HepG2 (cell line): ENCODE results near the gene MINDY1. TPM values are rescaled to one million over a fixed set of nuclear protein-coding genes. Genes with fewer than 3 reads are reported as not detected.

Experiments
- AGO2 ChIP-seq: fragments of 200-400 bp; formaldehyde crosslinking; optimal IDR thresholded peaks from 2 replicates; pipeline ENCODE3; 2017; ENCODE audit warnings: mild to moderate bottlenecking, low read depth, low read length, moderate library complexity
- ATAD3A ChIP-seq: sonication (generic); formaldehyde crosslinking; IDR thresholded peaks from 2 replicates; pipeline ENCODE4 v1.4.0; 2020; ENCODE audit warnings: missing genetic modification reagents
- ATF7 ChIP-seq, 2 experiments: fragments of 450-650 bp in 1 of 2; sonication (generic) in 1 of 2; formaldehyde crosslinking in 1 of 2; IDR thresholded peaks; 2 replicates each; pipeline versions ENCODE4 v1.4.0 to v1.6.1; 2016 to 2020; ENCODE audit warnings: antibody characterized with exemption in 1 of 2, mild to moderate bottlenecking in 1 of 2, missing genetic modification reagents in 1 of 2
- ELF4 ChIP-seq: sonication (generic); formaldehyde crosslinking; IDR thresholded peaks from 2 replicates; pipeline ENCODE4 v1.5.0; 2020; ENCODE audit warnings: missing genetic modification reagents, mild to moderate bottlenecking, moderate library complexity, borderline replicate concordance
- KDM5A ChIP-seq: fragments of 200-600 bp; sonication (generic); IDR thresholded peaks from 2 replicates; pipeline ENCODE4 v1.7.0; 2018; ENCODE audit warnings: antibody characterized with exemption, mild to moderate bottlenecking, low read length, borderline replicate concordance
- LCORL ChIP-seq, 2 experiments: fragments of 450-650 bp in 1 of 2; sonication (generic) in 1 of 2; formaldehyde crosslinking in 1 of 2; IDR thresholded peaks; 2 replicates each; pipeline versions ENCODE4 v1.5.0 to v1.6.1; 2017 to 2020; ENCODE audit warnings: antibody characterized with exemption in 1 of 2, missing genetic modification reagents in 1 of 2
- MED8 ChIP-seq: sonication (generic); formaldehyde crosslinking; IDR thresholded peaks from 2 replicates; pipeline ENCODE4 v1.8.1; 2023; ENCODE audit warnings: mild to moderate bottlenecking, missing genetic modification reagents; ENCODE audit not compliant: insufficient replicate concordance
- MXD4 ChIP-seq: IDR thresholded peaks from 2 replicates; pipeline ENCODE4 v1.6.1; 2016; ENCODE audit warnings: mild to moderate bottlenecking, missing biosample characterization, missing genetic modification reagents
- PAX8 ChIP-seq: sonication (generic); formaldehyde crosslinking; IDR thresholded peaks from 2 replicates; pipeline ENCODE4 v1.8.0; 2022; ENCODE audit warnings: mild to moderate bottlenecking, missing genetic modification reagents, borderline replicate concordance
- SETDB1 ChIP-seq: sonication (generic); formaldehyde crosslinking; IDR thresholded peaks from 2 replicates; pipeline ENCODE4 v1.5.1; 2020; ENCODE audit warnings: missing genetic modification reagents, mild to moderate bottlenecking, borderline replicate concordance
- TERF1 ChIP-seq: sonication (generic); formaldehyde crosslinking; IDR thresholded peaks from 2 replicates; pipeline ENCODE4 v1.8.0; 2022; ENCODE audit warnings: mild to moderate bottlenecking, missing genetic modification reagents, moderate library complexity
- ZNF12 ChIP-seq: sonication (generic); formaldehyde crosslinking; IDR thresholded peaks from 2 replicates; pipeline ENCODE4 v1.5.0; 2020; ENCODE audit warnings: missing genetic modification reagents
- ZNF317 ChIP-seq: sonication (generic); formaldehyde crosslinking; IDR thresholded peaks from 2 replicates; pipeline ENCODE4 v1.5.0; 2020; ENCODE audit warnings: mild to moderate bottlenecking, missing genetic modification reagents
- ZNF430 ChIP-seq: sonication (generic); formaldehyde crosslinking; IDR thresholded peaks from 2 replicates; pipeline ENCODE4 v1.9.0; 2021; ENCODE audit warnings: mild to moderate bottlenecking, missing genetic modification reagents
- ZNF503 ChIP-seq: sonication (generic); formaldehyde crosslinking; IDR thresholded peaks from 2 replicates; pipeline ENCODE4 v1.4.0; 2020; ENCODE audit warnings: missing genetic modification reagents
- ZNF543 ChIP-seq: sonication (generic); formaldehyde crosslinking; IDR thresholded peaks from 2 replicates; pipeline ENCODE4 v1.4.0; 2020; ENCODE audit warnings: mild to moderate bottlenecking, missing genetic modification reagents
- ZNF557 ChIP-seq: sonication (generic); formaldehyde crosslinking; IDR thresholded peaks from 2 replicates; pipeline ENCODE4 v1.4.0; 2020; ENCODE audit warnings: missing genetic modification reagents
- ZNF629 ChIP-seq: sonication (generic); formaldehyde crosslinking; conservative IDR thresholded peaks from 2 replicates; pipeline ENCODE4 v1.5.0; 2020; ENCODE audit warnings: missing genetic modification reagents
- ZNF703 ChIP-seq: sonication (generic); formaldehyde crosslinking; IDR thresholded peaks from 2 replicates; pipeline ENCODE4 v1.5.1; 2020; ENCODE audit warnings: missing genetic modification reagents, mild to moderate bottlenecking, moderate library complexity, borderline replicate concordance
- ZNF746 ChIP-seq: sonication (generic); formaldehyde crosslinking; IDR thresholded peaks from 2 replicates; pipeline ENCODE4 v1.8.0; 2022; ENCODE audit warnings: mild to moderate bottlenecking, missing genetic modification reagents
- polyA plus RNA-seq, 8 experiments: library from polyadenylated mRNA; depleted of rRNA in 3 of 8; stranded (reverse) in 7 of 8; unstranded in 1 of 8; fragments of >200 nt; fragmentation: Illumina TruSeq in 4 of 8; extraction: Trizol in 4 of 8; gene quantifications; 2 replicates each; pipeline versions ENCODE4 v1.2.1 to v1.2.3, GENCODE V29; 2011 to 2016; ENCODE audit warnings: low read depth in 4 of 8, missing spikeins in 1 of 8, mixed read lengths in 1 of 8; ENCODE audit not compliant: insufficient read depth in 1 of 8
- total RNA-seq, 5 experiments: library from RNA; depleted of rRNA; stranded (reverse); fragments of >200 nt; fragmentation: Illumina TruSeq; extraction: Trizol; gene quantifications; 2 replicates each; pipeline ENCODE4 v1.2.3, GENCODE V29; 2016; ENCODE audit warnings: low read depth in 1 of 5
- TF ChIP-seq, protein P1 (sequence below): sonication (generic); formaldehyde crosslinking; IDR thresholded peaks from 2 replicates; pipeline ENCODE4 v1.4.0; 2020; ENCODE audit warnings: missing genetic modification reagents, borderline replicate concordance

The MINDY1 gene
- total and polyA plus RNA-seq, 2 of the 13 experiments (the other 11 are each of a cell fraction or from before 2014, with no cell fraction given) = 11.1 to 15.0 TPM

- TF ChIP-seq SETDB1 (CRISPR knock-in tag) (no peak), ATF7 (IDR thresholded peaks at IDR 0.05) (peak; percentile 47), ATF7 (CRISPR knock-in tag; IDR thresholded peaks at IDR 0.05) (peak; percentile 24; the same call in 1 of the 2 replicates), ZNF557 (no peak), ZNF703 (CRISPR knock-in tag) (no peak), ZNF430 (0 out of 2 replicates have a peak, but pooled peaks have one; percentile 67), ZNF746 (CRISPR knock-in tag) (no peak), TERF1 (CRISPR knock-in tag) (no peak), ZNF503 (peak; percentile 65; the same call in 1 of the 2 replicates), KDM5A (no peak), ZNF543 (CRISPR knock-in tag) (no peak), ATAD3A (CRISPR knock-in tag) (no peak), MXD4 (CRISPR knock-in tag) (no peak), PAX8 (CRISPR knock-in tag) (no peak), AGO2 (no peak), ZNF12 (no peak), MED8 (CRISPR knock-in tag) (peak; percentile 52), ZNF629 (CRISPR knock-in tag) (peak; percentile 56; the same call in 1 of the 2 replicates), ZNF317 (CRISPR knock-in tag) (peak; percentile 67; the same call in 1 of the 2 replicates), LCORL (IDR thresholded peaks at IDR 0.05) (peak; percentile 66; the same call in 1 of the 2 replicates), LCORL (CRISPR knock-in tag; IDR thresholded peaks at IDR 0.05) (peak; percentile 86), ELF4 (CRISPR knock-in tag) (no peak)
- TF ChIP-seq, protein P1, sequence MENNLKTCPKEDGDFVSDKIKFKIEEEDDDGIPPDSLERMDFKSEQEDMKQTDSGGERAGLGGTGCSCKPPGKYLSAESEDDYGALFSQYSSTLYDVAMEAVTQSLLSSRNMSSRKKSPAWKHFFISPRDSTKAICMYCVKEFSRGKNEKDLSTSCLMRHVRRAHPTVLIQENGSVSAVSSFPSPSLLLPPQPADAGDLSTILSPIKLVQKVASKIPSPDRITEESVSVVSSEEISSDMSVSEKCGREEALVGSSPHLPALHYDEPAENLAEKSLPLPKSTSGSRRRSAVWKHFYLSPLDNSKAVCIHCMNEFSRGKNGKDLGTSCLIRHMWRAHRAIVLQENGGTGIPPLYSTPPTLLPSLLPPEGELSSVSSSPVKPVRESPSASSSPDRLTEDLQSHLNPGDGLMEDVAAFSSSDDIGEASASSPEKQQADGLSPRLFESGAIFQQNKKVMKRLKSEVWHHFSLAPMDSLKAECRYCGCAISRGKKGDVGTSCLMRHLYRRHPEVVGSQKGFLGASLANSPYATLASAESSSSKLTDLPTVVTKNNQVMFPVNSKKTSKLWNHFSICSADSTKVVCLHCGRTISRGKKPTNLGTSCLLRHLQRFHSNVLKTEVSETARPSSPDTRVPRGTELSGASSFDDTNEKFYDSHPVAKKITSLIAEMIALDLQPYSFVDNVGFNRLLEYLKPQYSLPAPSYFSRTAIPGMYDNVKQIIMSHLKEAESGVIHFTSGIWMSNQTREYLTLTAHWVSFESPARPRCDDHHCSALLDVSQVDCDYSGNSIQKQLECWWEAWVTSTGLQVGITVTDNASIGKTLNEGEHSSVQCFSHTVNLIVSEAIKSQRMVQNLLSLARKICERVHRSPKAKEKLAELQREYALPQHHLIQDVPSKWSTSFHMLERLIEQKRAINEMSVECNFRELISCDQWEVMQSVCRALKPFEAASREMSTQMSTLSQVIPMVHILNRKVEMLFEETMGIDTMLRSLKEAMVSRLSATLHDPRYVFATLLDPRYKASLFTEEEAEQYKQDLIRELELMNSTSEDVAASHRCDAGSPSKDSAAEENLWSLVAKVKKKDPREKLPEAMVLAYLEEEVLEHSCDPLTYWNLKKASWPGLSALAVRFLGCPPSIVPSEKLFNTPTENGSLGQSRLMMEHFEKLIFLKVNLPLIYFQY = no peak; the same call in 1 of the 2 replicates
These were observed 6.2 kb upstream of the MINDY1 start (continued) for GRCh38 chr1:151012684-151013471.
